ENCODE measurements around the gene GRM1. TPM values are rescaled to one million over a fixed set of nuclear protein-coding genes. Genes with fewer than 3 reads are reported as not detected.
A peak's percentile ranks its signal among the peaks of the same experiment; 100 is the strongest.
"Not testable (repeated sequence)": the region's sequence is repeated elsewhere in the genome, so short reads cannot be mapped to it uniquely, and the experiment has no call there.

The GRM1 gene
- total RNA-seq, 1 donor from 2014 or later: 0.45 TPM

- DNase-seq (ENCODE audit: low spot score) (no peak), ATAC-seq (no peak)
- intact Hi-C loops (cut with DNase I): no loop called here
These were observed 217.2 kb downstream of the GRM1 start for GRCh38 chr6:146246028-146246427.

DNA sequence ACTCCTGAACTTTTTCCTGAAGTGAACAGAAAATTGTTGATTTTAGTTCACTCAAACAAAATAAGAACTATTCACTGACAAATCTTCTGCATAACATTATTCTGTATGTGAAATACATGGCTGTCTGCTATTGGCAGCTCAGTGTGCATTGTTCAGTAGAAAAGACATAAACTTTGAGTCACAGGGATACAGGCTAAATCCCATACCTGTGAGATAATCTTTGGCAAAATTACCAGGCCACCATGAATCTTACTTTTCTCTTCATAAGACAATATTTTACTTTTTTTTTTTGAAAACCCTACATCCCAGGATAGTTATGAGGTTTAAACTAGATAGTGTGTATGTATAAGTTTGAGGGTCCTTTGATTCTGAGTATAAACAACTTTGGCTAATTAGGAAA, 224.8 kb downstream of the GRM1 start:
- intact Hi-C loops (cut with DNase I): no loop called here
- DNase-seq (ENCODE audit: low spot score) (no peak), ATAC-seq (no peak)

GRCh38 chr6:146258206-146258605, 229.3 kb downstream of the GRM1 start:
- no peak for ATAC-seq
- no peak for DNase-seq (ENCODE audit: low spot score)
- intact Hi-C loops (cut with DNase I): no loop called here

- no peak for ATAC-seq
- DNase-seq (ENCODE audit: low spot score): no peak
- intact Hi-C loops (cut with DNase I): no loop called here
These were observed 232.0 kb downstream of the GRM1 start for GRCh38 chr6:146260886-146261285.

DNA sequence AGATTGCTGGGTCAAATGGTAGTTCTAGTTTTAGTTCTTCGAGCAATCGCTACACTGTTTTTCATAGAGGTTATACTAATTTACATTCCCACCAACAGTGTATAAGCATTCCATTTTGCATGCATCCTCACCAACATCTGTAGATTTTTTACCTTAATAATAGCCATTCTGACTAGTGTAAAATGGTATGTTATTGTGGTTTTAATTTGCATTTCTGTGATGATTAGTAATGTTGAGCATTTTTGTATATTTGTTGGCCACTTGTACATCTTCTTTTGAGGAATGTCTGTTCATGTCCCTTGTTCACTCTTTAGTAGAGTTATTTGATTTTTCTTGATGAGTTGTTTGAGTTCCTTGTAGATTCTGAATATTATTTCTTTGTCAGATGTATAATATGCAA, 236.2 kb downstream of the GRM1 start:
- DNase-seq (ENCODE audit: low spot score) (no peak), ATAC-seq (no peak)
- intact Hi-C loops (cut with DNase I): no loop called here

DNA sequence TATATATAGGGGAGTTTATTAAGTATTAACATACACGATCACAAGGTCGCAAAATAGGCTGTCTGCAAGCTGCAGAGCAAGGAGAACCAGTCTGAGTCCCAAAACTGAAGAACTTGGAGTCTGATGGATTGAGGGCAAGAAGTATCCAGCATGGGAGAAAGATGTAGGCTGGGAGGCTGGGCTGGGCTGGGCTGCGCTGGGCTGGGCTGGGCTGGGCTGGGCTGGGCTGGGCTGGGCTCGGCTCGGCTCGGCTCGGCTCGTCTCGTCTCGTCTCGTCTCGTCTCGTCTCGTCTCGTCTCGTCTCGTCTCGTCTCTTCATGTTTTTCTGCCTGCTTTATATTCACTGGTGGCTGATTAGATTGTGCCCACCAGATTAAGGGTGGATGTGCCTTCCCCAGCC, 238.6 kb downstream of the GRM1 start:
- DNase-seq (ENCODE audit: low spot score): no peak
- no peak for ATAC-seq

GRCh38 chr6:146267946-146268345, 239.1 kb downstream of the GRM1 start:
- intact Hi-C loops (cut with DNase I): no loop called here

More for the DNA sequence above, 238.6 kb downstream of the GRM1 start:
- intact Hi-C loops (cut with DNase I): no loop called here

GRCh38 chr6:146269482-146269881, 240.6 kb downstream of the GRM1 start:
- DNase-seq (ENCODE audit: low spot score): no peak
- no peak for ATAC-seq
- intact Hi-C loops (cut with DNase I): no loop called here

More at GRCh38 chr6:146267946-146268345, 239.1 kb downstream of the GRM1 start:
- DNase-seq (ENCODE audit: low spot score): no peak
- no peak for ATAC-seq

GRCh38 chr6:146271163-146271562, 242.3 kb downstream of the GRM1 start:
- intact Hi-C loops (cut with DNase I): not testable (repeated sequence)
- ATAC-seq (peak; percentile 70), DNase-seq (ENCODE audit: low spot score) (peak; percentile 60)

DNA sequence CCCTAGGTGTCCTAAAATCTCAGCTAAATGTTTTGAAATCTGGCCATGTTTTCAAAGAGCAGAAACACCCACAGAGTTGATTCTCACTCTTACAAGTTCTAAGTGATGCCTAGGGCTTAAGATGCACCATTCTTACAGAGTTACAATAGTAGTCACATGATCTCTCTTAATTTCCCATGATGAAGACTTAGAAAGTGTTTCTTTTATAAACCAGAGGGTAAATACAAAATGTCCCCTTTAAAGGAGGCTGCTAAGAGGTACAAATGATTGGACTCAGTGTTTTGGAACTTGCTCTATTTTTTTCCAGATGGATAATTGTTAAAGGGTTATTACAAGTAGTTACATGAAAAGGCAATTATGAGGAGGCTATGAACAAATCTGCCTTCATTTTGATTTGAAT, 244.6 kb downstream of the GRM1 start:
- intact Hi-C loops (cut with DNase I): no loop called here
- ATAC-seq (no peak), DNase-seq (ENCODE audit: low spot score) (no peak)

DNA sequence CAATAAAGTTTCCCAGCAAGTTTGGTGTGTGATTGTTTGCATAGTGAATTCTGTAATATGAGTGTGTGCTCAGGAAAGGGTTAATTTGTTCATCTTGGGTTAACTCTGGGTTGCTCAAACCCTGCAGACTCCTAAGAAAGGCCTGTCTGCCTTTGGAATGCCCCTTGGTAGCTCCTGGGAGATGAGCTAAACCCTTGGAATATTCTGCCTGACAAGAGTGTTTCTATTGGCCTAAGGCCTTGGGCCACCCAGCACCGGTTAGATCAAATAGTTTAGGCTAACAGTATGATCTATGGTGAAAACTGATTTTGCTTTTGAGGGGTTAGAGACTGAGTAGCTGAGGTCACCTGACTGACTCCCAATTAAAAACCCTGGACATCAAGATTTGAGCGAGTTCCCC, 248.3 kb downstream of the GRM1 start:
- DNase-seq (ENCODE audit: low spot score): no peak
- intact Hi-C loops (cut with DNase I): no loop called here

GRCh38 chr6:146281651-146282362, 252.9 kb downstream of the GRM1 start:
- no peak for ATAC-seq
- intact Hi-C loops (cut with DNase I): no loop called here
- no peak for DNase-seq (ENCODE audit: low spot score)

More for the DNA sequence above, 248.3 kb downstream of the GRM1 start:
- ATAC-seq: no peak

- intact Hi-C loops (cut with DNase I): no loop called here
- ATAC-seq (no peak), DNase-seq (ENCODE audit: low spot score) (no peak)
These were observed 254.0 kb downstream of the GRM1 start for GRCh38 chr6:146282837-146283236.

- DNase-seq (ENCODE audit: low spot score) (no peak), ATAC-seq (no peak)
- intact Hi-C loops (cut with DNase I): no loop called here
These were observed 255.4 kb downstream of the GRM1 start for GRCh38 chr6:146284311-146284710.

DNA sequence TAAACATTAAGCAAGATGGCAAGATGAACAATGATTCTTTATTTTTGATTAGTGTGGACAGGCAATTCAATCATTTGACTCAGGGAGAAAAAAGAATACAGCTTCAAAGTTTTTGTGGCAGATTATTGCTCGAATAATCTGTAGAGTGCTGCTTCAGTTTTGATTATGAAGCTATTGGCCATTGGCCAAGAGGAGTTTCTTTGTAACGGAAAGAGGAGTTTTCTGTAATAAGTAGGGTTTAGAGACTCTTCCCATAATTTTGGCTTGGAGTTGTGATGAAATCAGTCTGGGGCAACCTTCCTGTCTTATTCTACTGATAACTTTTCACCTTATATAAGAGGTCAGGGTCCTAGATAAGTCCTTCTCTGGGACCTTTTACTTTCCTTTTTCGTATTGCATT, 258.1 kb downstream of the GRM1 start:
- ATAC-seq: no peak
- intact Hi-C loops (cut with DNase I): no loop called here
- no peak for DNase-seq (ENCODE audit: low spot score)

GRCh38 chr6:146287691-146288369, 259.0 kb downstream of the GRM1 start:
- intact Hi-C loops (cut with DNase I): no loop called here
- ATAC-seq: no peak

DNA sequence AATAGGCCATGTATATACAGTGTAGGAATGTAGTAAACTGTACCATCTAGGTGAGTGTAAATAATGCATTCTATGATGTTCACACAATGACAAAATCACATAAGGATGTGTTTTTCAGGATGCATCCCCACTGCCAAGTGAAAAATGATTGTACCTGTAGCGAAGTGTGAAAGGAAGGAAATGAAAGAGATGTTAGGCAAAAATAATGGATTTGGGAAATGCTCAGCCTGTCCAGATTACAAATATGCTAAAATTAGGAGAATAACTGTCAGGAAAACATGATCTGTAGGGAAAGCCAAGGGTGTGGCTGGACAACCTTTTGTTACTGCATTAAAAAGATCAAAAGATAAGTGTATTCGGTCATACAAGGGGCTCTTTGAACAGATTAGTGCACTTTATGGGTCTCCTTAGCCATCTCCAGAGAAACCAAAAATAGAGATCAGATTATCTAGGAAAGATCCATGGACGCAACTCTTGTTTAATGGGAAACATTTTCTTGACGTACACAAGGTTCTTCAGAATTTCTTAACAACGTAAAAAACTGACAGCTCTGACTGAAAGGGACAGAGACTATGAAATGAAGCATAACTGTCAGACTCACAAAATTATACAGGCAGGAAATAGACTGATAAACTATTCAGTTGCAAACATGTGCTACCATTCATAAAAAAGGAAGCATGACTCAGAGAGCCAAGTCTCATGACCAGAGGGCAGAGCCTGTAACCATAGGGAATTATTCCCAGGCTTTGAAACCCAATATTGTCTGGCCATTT, 261.1 kb downstream of the GRM1 start:
- intact Hi-C loops (cut with DNase I): no loop called here
- ATAC-seq (peak; percentile 49), DNase-seq (ENCODE audit: low spot score) (no peak)

More at GRCh38 chr6:146287691-146288369, 259.0 kb downstream of the GRM1 start:
- no peak for DNase-seq (ENCODE audit: low spot score)

DNA sequence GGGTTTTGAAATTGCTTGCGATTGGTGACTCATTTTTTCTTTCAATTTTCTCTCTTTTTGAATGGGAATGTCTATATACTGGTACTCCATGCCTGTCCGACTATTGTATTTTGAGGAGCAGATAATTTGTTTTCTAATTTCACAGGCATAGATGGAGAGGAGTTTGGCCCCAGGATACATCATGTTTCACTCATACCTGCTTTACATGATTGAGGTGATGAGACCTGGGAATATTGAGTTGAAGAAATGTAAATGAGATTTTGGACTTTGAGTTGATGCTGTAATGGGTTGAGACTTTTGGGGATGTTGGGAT, 261.7 kb downstream of the GRM1 start:
- no peak for DNase-seq (ENCODE audit: low spot score)
- intact Hi-C loops (cut with DNase I): no loop called here
- ATAC-seq: no peak

DNA sequence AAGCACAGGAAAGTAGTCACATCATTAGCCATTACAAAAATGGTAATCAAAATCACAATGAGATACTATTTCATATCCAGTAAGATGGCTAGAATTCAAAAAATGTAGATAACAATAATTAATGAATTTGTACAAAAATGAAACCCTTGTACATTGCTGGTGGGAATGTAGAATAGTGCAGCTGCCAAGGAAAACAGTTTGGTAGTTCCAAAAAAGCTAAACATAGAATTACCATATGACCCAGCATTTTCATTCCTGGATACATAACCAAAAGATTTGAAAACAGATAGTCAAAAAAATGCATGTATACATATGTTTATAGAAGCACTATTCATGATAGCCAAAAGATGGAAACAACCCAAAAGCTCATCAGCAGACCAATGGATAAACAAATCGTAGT, 263.6 kb downstream of the GRM1 start:
- no peak for ATAC-seq
- no peak for DNase-seq (ENCODE audit: low spot score)
- intact Hi-C loops (cut with DNase I): no loop called here

DNA sequence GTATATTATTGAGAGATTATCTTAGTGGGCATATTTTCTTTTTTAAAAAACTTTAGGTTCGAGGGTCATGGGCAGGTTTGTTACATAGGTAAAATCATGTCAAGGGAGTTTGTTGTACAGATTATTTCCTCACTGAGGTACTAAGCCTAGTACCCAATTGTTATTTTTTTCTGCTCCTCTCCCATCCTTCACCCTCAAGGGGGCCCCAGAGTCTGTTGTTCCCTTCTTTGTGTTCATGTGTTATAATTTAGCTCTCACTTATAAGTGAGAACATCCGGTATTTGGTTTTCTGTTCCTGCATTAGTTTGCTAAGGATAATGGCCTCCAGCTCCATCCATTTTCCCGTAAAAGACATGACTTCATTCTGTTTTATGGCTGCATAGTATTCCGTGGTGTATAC, 266.8 kb downstream of the GRM1 start:
- DNase-seq (ENCODE audit: low spot score): no peak
- intact Hi-C loops (cut with DNase I): no loop called here
- no peak for ATAC-seq

All from sciatic nerve (tissue), 2 donors.